H1 (cell line): ENCODE measurements around the gene RNF135. TPM values are rescaled to one million over a fixed set of nuclear protein-coding genes. Genes with fewer than 3 reads are reported as not detected.
"Not testable (repeated sequence)": the region's sequence is repeated elsewhere in the genome, so short reads cannot be mapped to it uniquely, and the experiment has no call there.

Experiments used
- CTCF ChIA-PET: fragments of 300-600 bp; sonication (Branson Sonifier 250); formaldehyde crosslinking; loops from one replicate; lab custom pipeline; 2021; ENCODE audit not compliant: partially characterized antibody; lab: Charles Lee
- POLR2A ChIA-PET: fragments of 300-600 bp; sonication (Branson Sonifier 250); formaldehyde crosslinking; loops from one replicate; lab custom pipeline; 2021; ENCODE audit warnings: inconsistent platforms; ENCODE audit not compliant: partially characterized antibody; lab: Charles Lee
- DNase-seq, 2 experiments: peaks; one replicate each; pipeline versions ENCODE4 v3.0.0 to v3.0.0-alpha.2; 2010 to 2022; ENCODE audit warnings: low spot score in 2 of 2, low read depth in 1 of 2, mixed read lengths in 1 of 2
- FAIRE-seq: peaks from 2 replicates; lab custom pipeline; 2011; peaks lifted over from hg19 to GRCh38; lab: Jason Lieb, UNC
- H2AFZ ChIP-seq: 2 replicates; pipeline ENCODE4 v1.8.1; 2012; ENCODE audit warnings: low read length, inconsistent platforms
- H2AK5ac ChIP-seq: 2 replicates; pipeline ENCODE4 v1.6.1; 2013; ENCODE audit warnings: low read depth, low read length
- H2BK120ac ChIP-seq: replicated peaks from 2 replicates; pipeline ENCODE3; 2013; ENCODE audit warnings: low read depth, low read length, inconsistent platforms
- H2BK12ac ChIP-seq: 2 replicates; pipeline ENCODE4 v1.6.1; 2013; ENCODE audit warnings: low read depth, low read length
- H2BK15ac ChIP-seq: 2 replicates; pipeline ENCODE4 v1.6.1; 2013; ENCODE audit warnings: low read length
- H2BK20ac ChIP-seq: 2 replicates; pipeline ENCODE4 v1.6.1; 2013; ENCODE audit warnings: low read length
- H2BK5ac ChIP-seq: 2 replicates; pipeline ENCODE4 v1.6.1; 2013; ENCODE audit warnings: low read depth, low read length
- H3K14ac ChIP-seq: 2 replicates; pipeline ENCODE4 v1.6.1; 2013; ENCODE audit warnings: inconsistent platforms; ENCODE audit not compliant: insufficient read length
- H3K18ac ChIP-seq: 2 replicates; pipeline ENCODE4 v1.6.1; 2013; ENCODE audit warnings: low read length; ENCODE audit errors: extremely low read depth
- H3K23ac ChIP-seq: 2 replicates; pipeline ENCODE4 v1.6.1; 2013; ENCODE audit warnings: inconsistent platforms; ENCODE audit not compliant: insufficient read length
- H3K23me2 ChIP-seq: 2 replicates; pipeline ENCODE4 v1.6.1; 2013; ENCODE audit warnings: low read depth, low read length
- H3K27ac ChIP-seq: 2 replicates; pipeline ENCODE4 v1.6.1; 2011; ENCODE audit warnings: low read depth, low read length, inconsistent platforms
- H3K27me3 ChIP-seq, 4 experiments: replicated peaks in 1 of 4; 1 replicate in 1 of 4; 2 replicates in 3 of 4; pipeline versions ENCODE4 v1.6.1 to v1.8.1; 2011 to 2013; ENCODE audit warnings: low read length in 3 of 4, mild to moderate bottlenecking in 3 of 4, inconsistent platforms in 2 of 4, mixed read lengths in 2 of 4, moderate library complexity in 1 of 4; ENCODE audit not compliant: control insufficient read depth in 3 of 4, insufficient read depth in 3 of 4; ENCODE audit errors: extremely low read depth in 1 of 4
- H3K36me3 ChIP-seq, 4 experiments: 2 replicates each; pipeline versions ENCODE4 v1.6.1 to v1.8.1; 2011 to 2013; ENCODE audit warnings: mild to moderate bottlenecking in 4 of 4, low read length in 3 of 4, moderate library complexity in 2 of 4, control low read depth in 1 of 4, inconsistent platforms in 1 of 4; ENCODE audit not compliant: insufficient read depth in 4 of 4, control insufficient read depth in 2 of 4
- H3K4ac ChIP-seq: replicated peaks from 2 replicates; pipeline ENCODE3; 2013; ENCODE audit warnings: low read length, low read depth, mixed read lengths, inconsistent platforms; ENCODE audit not compliant: insufficient read length
- H3K4me1 ChIP-seq, 4 experiments: replicated peaks in 1 of 4; 1 replicate in 1 of 4; 2 replicates in 3 of 4; pipeline versions ENCODE4 v1.6.1 to v1.8.1; 2011 to 2013; ENCODE audit warnings: low read length in 3 of 4, inconsistent platforms in 2 of 4, mixed read lengths in 1 of 4; ENCODE audit not compliant: insufficient read depth in 4 of 4, control insufficient read depth in 3 of 4
- H3K4me2 ChIP-seq, 2 experiments: 2 replicates each; pipeline versions ENCODE4 v1.6.1 to v1.8.1; 2011 to 2013; ENCODE audit warnings: low read depth in 2 of 2, low read length in 2 of 2, control low read depth in 1 of 2, inconsistent platforms in 1 of 2, mild to moderate bottlenecking in 1 of 2; ENCODE audit not compliant: insufficient read depth in 1 of 2
- H3K4me3 ChIP-seq, 4 experiments: fragments of 200-600, 300-600 bp in 1 of 4; sonication (generic), shearing (Covaris generic), sonication (Bioruptor Twin) in 1 of 4; 2 replicates each; pipeline versions ENCODE4 v1.5.1 to v1.8.1; 2011 to 2016; ENCODE audit warnings: low read length in 4 of 4, low read depth in 3 of 4, control low read depth in 2 of 4, inconsistent platforms in 2 of 4, mild to moderate bottlenecking in 2 of 4, mixed read lengths in 1 of 4, moderate library complexity in 1 of 4; ENCODE audit not compliant: insufficient read depth in 2 of 4; ENCODE audit errors: extremely low read depth in 1 of 4
- H3K56ac ChIP-seq: replicated peaks from 2 replicates; pipeline ENCODE3; 2013; ENCODE audit warnings: low read depth, mild to moderate bottlenecking, mixed read lengths, low read length, inconsistent platforms; ENCODE audit not compliant: insufficient read length
- H3K79me1 ChIP-seq: 2 replicates; pipeline ENCODE4 v1.6.1; 2013; ENCODE audit warnings: low read depth, low read length, control low read depth
- H3K79me2 ChIP-seq, 2 experiments: 2 replicates each; pipeline versions ENCODE4 v1.6.1 to v1.8.1; 2012 to 2013; ENCODE audit warnings: low read length in 2 of 2, mild to moderate bottlenecking in 2 of 2, inconsistent platforms in 1 of 2; ENCODE audit not compliant: insufficient read depth in 2 of 2, control insufficient read depth in 1 of 2
- H3K9ac ChIP-seq, 4 experiments: replicated peaks in 1 of 4; 1 replicate in 1 of 4; 2 replicates in 3 of 4; pipeline versions ENCODE4 v1.6.1 to v1.8.1; 2011 to 2013; ENCODE audit warnings: low read depth in 3 of 4, low read length in 3 of 4, control low read depth in 2 of 4, mild to moderate bottlenecking in 2 of 4, moderate library complexity in 2 of 4, inconsistent platforms in 1 of 4; ENCODE audit errors: extremely low read depth in 1 of 4
- H3K9me3 ChIP-seq, 2 experiments: 2 replicates each; pipeline versions ENCODE4 v1.6.1 to v1.8.1; 2012 to 2013; ENCODE audit warnings: mild to moderate bottlenecking in 2 of 2, moderate library complexity in 2 of 2, control low read depth in 1 of 2, inconsistent platforms in 1 of 2, low read depth in 1 of 2, low read length in 1 of 2, mixed read lengths in 1 of 2; ENCODE audit not compliant: insufficient read depth in 2 of 2
- H4K20me1 ChIP-seq, 2 experiments: replicated peaks in 1 of 2; 2 replicates each; pipeline versions ENCODE3 to v1.8.1; 2011 to 2013; ENCODE audit warnings: inconsistent platforms in 2 of 2, low read length in 2 of 2, mild to moderate bottlenecking in 1 of 2; ENCODE audit not compliant: insufficient read depth in 2 of 2, control insufficient read depth in 1 of 2
- H4K5ac ChIP-seq: 2 replicates; pipeline ENCODE4 v1.6.1; 2013; ENCODE audit warnings: low read length, low read depth, mixed read lengths, inconsistent platforms; ENCODE audit not compliant: insufficient read length
- H4K8ac ChIP-seq: 2 replicates; pipeline ENCODE4 v1.8.0; 2013; ENCODE audit warnings: mild to moderate bottlenecking, moderate library complexity, low read length, inconsistent platforms; ENCODE audit not compliant: insufficient read depth; ENCODE audit errors: extremely low read depth
- H4K91ac ChIP-seq: replicated peaks from 2 replicates; pipeline ENCODE3; 2013; ENCODE audit warnings: low read length, mixed read lengths, inconsistent platforms; ENCODE audit not compliant: insufficient read length
- WGBS, 2 experiments: shearing (Covaris generic) in 1 of 2; methylation state at CpG; one replicate each; pipeline versions ENCODE4 v1.1.6 to v1.1.7; 2013 to 2015; ENCODE audit warnings: low lambda C conversion rate in 2 of 2, mixed read lengths in 2 of 2, inconsistent platforms in 1 of 2, low coverage in 1 of 2, missing lambda C conversion rate in 1 of 2; ENCODE audit not compliant: insufficient replicate concordance in 2 of 2, insufficient coverage in 1 of 2, insufficient read length in 1 of 2; ENCODE audit errors: extremely low coverage in 1 of 2, missing lambda C conversion rate in 1 of 2; 5-methylcytosine and 5-hydroxymethylcytosine counted together
- polyA plus RNA-seq, 7 experiments: library from polyadenylated mRNA; depleted of rRNA in 3 of 7; stranded (reverse) in 5 of 7; unstranded in 2 of 7; fragments of >200 nt in 5 of 7; fragments of 200-250 nt in 2 of 7; gene quantifications; 1 replicate in 5 of 7; 2 replicates in 1 of 7; 4 replicates in 1 of 7; pipeline versions ENCODE4 v1.2.1 to v1.2.3, GENCODE V29; 2011 to 2013; ENCODE audit warnings: missing spikeins in 2 of 7, mixed read lengths in 2 of 7
- total RNA-seq: library from RNA; stranded (reverse); fragmentation: NEBNext Ultra II Directional; extraction: Animal tissue kit (Norgen Biotek cat#: 25700); gene quantifications from 2 replicates; pipeline ENCODE4 v1.2.1, GENCODE V29; 2021

The RNF135 gene
- total and polyA plus RNA-seq, 2 of the 8 experiments (the other 6 are each of a cell fraction or from before 2014, with no cell fraction given): 8.8 to 9.0 TPM

GRCh38 chr17:31035611-31036010 is 64.8 kb downstream of the RNF135 start:
- H4K8ac ChIP-seq, H4K91ac ChIP-seq, H3K36me3 ChIP-seq, H2BK5ac ChIP-seq, H3K27me3 ChIP-seq, H3K23me2 ChIP-seq, H2BK12ac ChIP-seq, H3K9me3 ChIP-seq, H3K79me1 ChIP-seq, H3K4ac ChIP-seq, DNase-seq, H3K56ac ChIP-seq, H2AFZ ChIP-seq, H4K20me1 ChIP-seq, POLR2A ChIA-PET, H2AK5ac ChIP-seq, H3K18ac ChIP-seq, H3K4me3 ChIP-seq, H3K14ac ChIP-seq, H2BK15ac ChIP-seq, H3K4me1 ChIP-seq, H3K23ac ChIP-seq, FAIRE-seq, CTCF ChIA-PET, H2BK20ac ChIP-seq, H3K4me2 ChIP-seq, H2BK120ac ChIP-seq, H3K79me2 ChIP-seq, H3K27ac ChIP-seq, H3K9ac ChIP-seq, H4K5ac ChIP-seq: not testable (repeated sequence)
- WGBS, 2 experiments: 88% methylated on average over 5 of the region's 5 CpGs; no CpG with 5 or more reads in 1 of the 2 experiments

GRCh38 chr17:31040837-31041236 is 70.0 kb downstream of the RNF135 start:
- H3K56ac ChIP-seq, H2AK5ac ChIP-seq, H2BK15ac ChIP-seq, H3K23ac ChIP-seq, H2BK20ac ChIP-seq, H3K4me2 ChIP-seq, H3K27ac ChIP-seq, H3K36me3 ChIP-seq, POLR2A ChIA-PET, H3K23me2 ChIP-seq, H3K4me1 ChIP-seq, H3K4me3 ChIP-seq, H4K20me1 ChIP-seq, H3K79me1 ChIP-seq, H2BK120ac ChIP-seq, H3K9ac ChIP-seq, H3K4ac ChIP-seq, H3K18ac ChIP-seq, H4K8ac ChIP-seq, H2AFZ ChIP-seq, H4K91ac ChIP-seq, H3K79me2 ChIP-seq, H3K9me3 ChIP-seq, H4K5ac ChIP-seq, H3K14ac ChIP-seq, H2BK12ac ChIP-seq, FAIRE-seq, DNase-seq, H2BK5ac ChIP-seq, H3K27me3 ChIP-seq: not testable (repeated sequence)
- CTCF ChIA-PET: interaction anchor here (1.4 kb wide), 1 partner anchor 12 kb away, joined by 4 read pairs; no protein-coding TSS in a partner anchor
- 96% methylated on average over 7 of the region's 7 CpGs; no CpG with 5 or more reads in 1 of the 2 experiments for WGBS, 2 experiments
